ENCODE data around the gene RGMB.

RGMB gene

GRCh38 chr5:98787131-98787719 is 13.8 kb downstream of the RGMB start:
- DNase-seq = no peak

DNA sequence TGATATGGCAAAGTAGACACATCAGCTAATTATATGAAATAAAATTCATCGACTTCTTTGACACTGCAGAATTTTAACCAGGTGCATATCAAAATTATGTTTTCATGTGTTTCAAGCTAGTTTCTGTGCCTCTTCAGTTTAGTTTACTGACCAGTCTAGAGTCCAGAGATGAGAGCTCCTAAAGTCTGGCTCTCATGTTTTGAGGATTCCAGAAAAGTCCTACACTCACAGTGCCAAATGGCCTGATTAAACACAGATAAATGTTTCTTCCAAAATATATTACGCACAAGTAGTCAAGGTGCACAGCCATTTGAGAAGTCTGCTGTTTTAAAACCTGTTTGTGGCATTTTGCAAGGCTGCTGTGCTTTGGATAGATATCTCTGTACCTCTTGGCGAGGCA is 15.6 kb downstream of the RGMB start:
- no peak for DNase-seq

GRCh38 chr5:98791001-98791519 is 17.6 kb downstream of the RGMB start:
- no peak for DNase-seq

GRCh38 chr5:98791898-98792580 is 18.6 kb downstream of the RGMB start:
- DNase-seq = no peak

- DNase-seq = no peak
Observed at GRCh38 chr5:98793223-98793622, 19.8 kb downstream of the RGMB start.

GRCh38 chr5:98794001-98794400 is 20.5 kb downstream of the RGMB start:
- no peak for DNase-seq

GRCh38 chr5:98794414-98795080 is 21.1 kb downstream of the RGMB start:
- no peak for DNase-seq

- no peak for DNase-seq
Observed at GRCh38 chr5:98795243-98795642, 21.8 kb downstream of the RGMB start.

DNA sequence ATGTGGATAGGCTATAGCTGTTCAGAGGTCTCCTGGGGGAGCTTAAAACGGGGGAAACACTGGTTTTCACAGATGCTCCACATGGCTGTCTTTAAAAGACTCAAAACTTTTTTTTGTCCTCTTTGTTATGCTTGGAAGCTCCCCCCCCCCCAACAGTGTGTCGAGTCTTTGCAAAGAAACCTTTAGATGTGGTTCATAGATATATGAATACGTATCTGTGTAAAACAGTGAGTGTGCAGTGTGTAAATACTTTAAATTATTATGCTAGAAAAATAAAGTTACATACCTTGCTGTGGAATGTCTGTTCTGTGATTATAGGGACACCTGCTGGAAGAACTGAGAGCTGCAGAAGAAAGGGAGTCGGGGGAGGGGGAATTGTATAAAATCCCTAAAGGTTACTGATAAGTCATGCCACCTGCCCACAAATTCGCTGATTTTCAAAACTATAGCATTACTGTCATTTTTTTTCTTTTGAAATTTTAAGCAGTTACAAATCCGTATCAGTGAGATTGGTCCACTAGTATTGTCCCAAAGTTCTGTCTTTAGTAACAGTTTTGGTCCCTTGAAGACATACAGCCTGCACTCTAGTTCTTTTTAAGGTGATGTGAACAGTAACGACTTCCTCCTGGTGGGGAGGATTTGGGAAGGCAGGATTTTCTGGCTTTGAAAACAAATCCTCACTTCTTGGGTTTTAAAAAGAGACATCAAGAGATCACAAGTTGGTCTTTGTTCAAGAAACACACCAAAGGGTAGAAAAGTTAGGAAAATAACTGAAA is 22.9 kb downstream of the RGMB start:
- no peak for DNase-seq

DNA sequence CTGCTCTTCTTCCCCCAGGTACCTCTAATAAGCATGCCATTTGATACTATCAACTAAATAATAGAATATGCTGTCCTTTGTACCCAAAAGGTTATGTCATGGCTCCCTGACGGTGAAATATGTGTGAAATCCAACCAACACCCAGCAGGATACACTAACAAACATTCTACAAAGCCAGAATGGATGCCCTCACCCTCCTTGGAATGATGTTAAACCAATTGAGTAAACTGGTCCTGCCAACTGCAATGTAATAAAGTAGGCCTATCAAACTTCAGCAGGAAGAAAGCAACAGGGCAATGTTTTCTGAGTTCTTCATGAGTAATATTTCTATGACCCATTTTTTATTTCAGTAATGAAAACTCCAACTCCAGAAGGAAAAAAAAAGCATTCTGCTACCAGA is 24.9 kb downstream of the RGMB start:
- DNase-seq = no peak

DNA sequence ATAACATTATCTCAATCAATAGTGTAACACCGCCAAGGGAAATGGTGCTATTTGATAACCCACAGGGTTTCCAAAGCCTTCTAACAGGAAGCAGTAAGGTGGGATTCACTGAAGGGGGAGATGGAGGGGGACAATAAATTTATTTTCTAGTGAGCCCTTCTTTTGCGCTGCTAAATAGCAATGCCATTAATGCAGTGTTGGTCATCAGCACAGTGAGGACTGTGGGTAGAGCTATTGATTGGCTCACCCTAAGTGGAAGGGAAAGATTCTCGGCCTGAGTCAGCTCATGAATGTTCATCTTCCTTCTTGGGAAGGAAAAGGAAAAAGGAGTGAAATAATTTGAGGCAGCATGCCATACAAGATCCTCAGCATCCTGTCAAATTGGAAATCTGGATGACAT is 25.4 kb downstream of the RGMB start:
- no peak for DNase-seq

DNA sequence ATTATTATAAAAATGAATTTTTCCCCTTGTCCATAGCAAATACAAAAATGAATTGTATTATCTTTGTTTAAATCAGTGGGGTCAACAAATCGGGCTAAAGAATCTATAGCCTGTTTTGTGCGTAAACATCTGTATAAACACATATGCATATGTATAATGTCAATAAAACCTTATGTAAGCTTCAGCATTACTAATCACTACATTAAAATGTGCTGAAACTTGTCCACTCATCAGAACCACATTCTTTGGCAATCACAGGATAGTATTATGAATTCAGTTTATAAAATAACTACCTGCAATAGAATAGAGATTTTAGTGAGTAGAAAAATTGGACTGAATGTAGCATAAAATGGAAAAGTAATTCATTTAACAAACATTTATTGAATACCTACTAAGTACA is 30.6 kb downstream of the RGMB start:
- no peak for DNase-seq

- DNase-seq = no peak
Observed at GRCh38 chr5:98805070-98805469, 31.6 kb downstream of the RGMB start.

GRCh38 chr5:98807806-98808205 is 34.3 kb downstream of the RGMB start:
- no peak for DNase-seq

GRCh38 chr5:98810206-98810605 is 36.7 kb downstream of the RGMB start:
- no peak for DNase-seq

DNA sequence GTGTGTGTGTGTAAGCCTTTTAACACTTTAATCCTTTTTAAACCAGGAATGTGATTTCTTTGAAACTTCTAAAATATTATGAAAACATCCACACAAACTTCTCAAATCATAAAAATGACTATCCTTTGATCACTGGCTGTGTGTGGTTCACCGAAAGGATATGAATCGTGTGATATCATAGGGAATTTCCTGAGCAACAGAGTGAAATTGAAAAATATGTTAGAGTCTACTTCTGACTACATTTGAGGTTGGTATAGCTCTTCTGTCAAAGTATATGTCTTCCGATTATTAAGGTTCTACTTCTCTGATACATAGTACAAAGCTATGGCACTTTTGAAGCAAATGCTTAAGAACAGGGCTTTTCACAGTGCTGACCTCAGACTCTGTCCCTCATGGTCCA is 40.3 kb downstream of the RGMB start:
- DNase-seq = no peak

- peak; percentile 1 for DNase-seq
Observed at GRCh38 chr5:98816582-98817222, 43.2 kb downstream of the RGMB start.

DNA sequence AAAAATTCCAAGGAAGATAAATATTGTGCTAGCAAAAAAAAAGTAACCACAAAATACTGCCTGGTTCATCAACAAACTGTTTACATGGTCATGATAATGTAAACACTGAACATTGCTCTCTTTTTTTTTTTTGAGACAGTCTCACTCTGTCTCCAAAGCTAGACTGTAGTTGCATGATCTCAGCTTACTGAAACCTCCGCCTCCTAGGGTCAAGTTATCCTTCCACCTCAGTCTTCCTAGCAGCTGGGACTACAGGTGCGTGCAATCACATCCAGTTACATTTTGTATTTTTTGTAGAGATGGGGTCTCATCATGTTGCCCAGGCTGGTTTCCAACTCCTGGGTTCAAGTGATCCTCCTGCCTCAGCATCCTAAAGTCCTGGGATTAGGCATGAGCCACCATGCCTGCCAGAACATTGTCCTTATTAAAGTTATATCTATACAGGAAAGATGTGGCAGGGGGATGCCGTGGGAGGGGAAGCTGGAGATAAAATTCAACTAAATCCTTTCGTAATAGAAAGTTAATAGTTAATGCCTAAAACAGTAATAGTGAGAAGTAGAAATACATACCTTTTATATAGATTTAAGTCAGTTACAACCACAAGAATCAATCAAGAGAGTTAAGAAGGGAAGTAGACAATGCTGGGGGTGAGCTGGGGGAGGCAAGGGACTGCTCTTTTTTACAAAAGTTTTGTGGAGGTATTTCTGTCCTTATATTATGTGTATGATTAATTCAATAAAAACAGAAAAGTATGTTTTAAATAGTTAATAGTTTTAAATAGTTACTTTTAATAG is 52.3 kb downstream of the RGMB start:
- no peak for DNase-seq

DNA sequence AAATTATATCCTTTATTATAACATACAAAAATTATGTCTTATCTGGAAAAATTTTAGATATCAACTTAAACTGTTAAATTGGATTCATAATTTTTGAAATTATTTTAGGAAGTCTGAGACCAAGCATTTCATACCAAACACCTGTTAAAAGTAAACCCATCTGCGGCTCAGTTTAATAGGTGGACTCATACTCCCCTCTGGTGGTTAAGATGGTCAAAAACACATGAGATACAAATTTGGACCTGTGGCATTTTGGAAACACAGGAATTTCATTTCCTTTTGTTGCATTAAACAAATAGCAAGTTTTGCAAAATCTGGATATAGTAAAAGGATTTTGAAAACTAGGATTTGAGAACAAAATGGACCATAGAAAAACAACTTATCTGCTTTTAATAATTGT is 53.7 kb downstream of the RGMB start:
- DNase-seq = peak; percentile 14

DNA sequence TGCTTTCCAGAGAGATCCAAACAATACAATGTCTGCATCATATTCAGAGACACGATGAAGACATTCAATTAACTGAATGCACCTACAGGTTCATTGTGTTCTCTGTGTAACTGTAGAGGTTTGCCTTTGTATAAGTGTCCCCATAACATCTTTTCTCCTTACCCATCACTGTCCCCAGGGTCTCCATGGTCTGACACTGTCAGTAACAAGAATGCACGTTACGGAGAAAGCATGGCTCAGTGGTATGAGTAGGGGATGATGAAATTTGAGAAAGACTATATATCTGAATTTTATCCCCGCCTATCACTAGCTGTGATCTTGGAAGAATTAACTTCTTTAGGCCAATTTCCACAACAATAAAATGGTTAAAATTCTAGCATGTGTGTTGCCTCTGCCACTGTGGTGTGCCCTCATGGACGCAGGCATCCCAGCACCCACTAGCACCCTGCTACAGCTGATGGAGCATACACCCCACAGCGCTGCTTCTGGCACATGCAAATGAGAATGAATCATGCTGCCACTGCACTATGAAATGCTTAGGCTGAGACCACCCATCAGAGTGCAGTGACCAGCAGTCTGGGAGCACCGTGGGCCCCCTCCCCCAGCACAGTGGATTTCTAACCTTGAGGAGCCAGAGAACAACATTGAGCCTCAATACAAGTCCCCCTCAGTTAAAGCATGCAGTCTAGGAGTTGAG is 54.3 kb downstream of the RGMB start:
- no peak for DNase-seq

- DNase-seq = no peak
Observed at GRCh38 chr5:98836175-98836574, 62.7 kb downstream of the RGMB start.

All from NCI-H446 treated with DMSO at 0.1 percent for 48 hours (cell line).